ENCODE results near the gene NUDT1. TPM values are rescaled to one million over a fixed set of nuclear protein-coding genes. Genes with fewer than 3 reads are reported as not detected.

The NUDT1 gene
- total RNA-seq, 1 donor from 2014 or later, result 12.0 TPM

DNA sequence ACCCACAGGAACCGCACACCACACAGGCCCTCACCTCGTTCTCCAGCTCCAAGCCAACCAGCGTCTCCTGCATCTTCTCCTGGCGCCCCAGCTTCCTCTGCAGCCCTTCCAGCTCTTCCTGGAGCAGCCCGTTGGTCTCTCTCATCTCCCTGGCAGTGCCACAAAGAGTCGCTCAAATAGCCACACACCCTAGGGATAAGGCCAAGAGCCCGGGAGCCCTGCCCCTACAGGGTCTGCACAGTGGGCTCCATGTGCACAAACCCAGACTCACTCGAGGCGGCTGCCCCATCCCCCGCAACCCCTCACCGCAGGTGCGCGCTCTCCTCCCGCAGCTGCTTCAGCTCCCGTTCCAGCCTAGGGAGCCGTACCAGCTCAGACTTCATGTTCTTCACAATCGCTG is 26.2 kb upstream of the NUDT1 start:
- H3K36me3 Mint-ChIP-seq (ENCODE audit: low read depth, unreplicated experiment), result peaks cover 32% of the 10 kb centered on the region
- Histone ChIP-seq H3K4me2 (ENCODE audit: low read length) (no peak overlapping the region), H3K27me3 (ENCODE audit: insufficient read depth, low read length) (no peaks in the 10 kb centered on the region), H3K4me3 (ENCODE audit: insufficient read depth, low read depth, low read length) (no peak overlapping the region), H2AFZ (ENCODE audit: low read depth, low read length) (no peak overlapping the region), H4K20me1 (ENCODE audit: insufficient read depth, low read length) (peaks cover 36% of the 10 kb centered on the region), H3K4me1 (ENCODE audit: insufficient read depth, low read length) (no peaks in the 10 kb centered on the region), H3K27ac (ENCODE audit: low read depth, low read length) (no peak overlapping the region), H3K36me3 (ENCODE audit: insufficient read depth, low read length) (peaks cover 19% of the 10 kb centered on the region), H3K9ac (ENCODE audit: low read length) (no peak overlapping the region), H3K79me2 (ENCODE audit: insufficient read depth, low read length) (peaks cover 8% of the 10 kb centered on the region), H3K9me3 (ENCODE audit: insufficient read depth, low read depth, low read length) (no peaks in the 10 kb centered on the region)
- DNase-seq (ENCODE audit: low read depth) (no peak), FAIRE-seq (no peak)
- no peak overlapping the region for H3K4me3 Mint-ChIP-seq (ENCODE audit: unreplicated experiment)
- H3K9me3 Mint-ChIP-seq (ENCODE audit: unreplicated experiment), result peaks cover 3% of the 10 kb centered on the region
- TF ChIP-seq, protein P1, sequence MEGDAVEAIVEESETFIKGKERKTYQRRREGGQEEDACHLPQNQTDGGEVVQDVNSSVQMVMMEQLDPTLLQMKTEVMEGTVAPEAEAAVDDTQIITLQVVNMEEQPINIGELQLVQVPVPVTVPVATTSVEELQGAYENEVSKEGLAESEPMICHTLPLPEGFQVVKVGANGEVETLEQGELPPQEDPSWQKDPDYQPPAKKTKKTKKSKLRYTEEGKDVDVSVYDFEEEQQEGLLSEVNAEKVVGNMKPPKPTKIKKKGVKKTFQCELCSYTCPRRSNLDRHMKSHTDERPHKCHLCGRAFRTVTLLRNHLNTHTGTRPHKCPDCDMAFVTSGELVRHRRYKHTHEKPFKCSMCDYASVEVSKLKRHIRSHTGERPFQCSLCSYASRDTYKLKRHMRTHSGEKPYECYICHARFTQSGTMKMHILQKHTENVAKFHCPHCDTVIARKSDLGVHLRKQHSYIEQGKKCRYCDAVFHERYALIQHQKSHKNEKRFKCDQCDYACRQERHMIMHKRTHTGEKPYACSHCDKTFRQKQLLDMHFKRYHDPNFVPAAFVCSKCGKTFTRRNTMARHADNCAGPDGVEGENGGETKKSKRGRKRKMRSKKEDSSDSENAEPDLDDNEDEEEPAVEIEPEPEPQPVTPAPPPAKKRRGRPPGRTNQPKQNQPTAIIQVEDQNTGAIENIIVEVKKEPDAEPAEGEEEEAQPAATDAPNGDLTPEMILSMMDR (IDR thresholded peaks at IDR 0.05; ENCODE audit: insufficient read depth, low read depth, low read length), result no peak
- no peak for TF ChIP-seq EZH2 (IDR thresholded peaks at IDR 0.05; ENCODE audit: insufficient read depth, low read length)
- no peaks in the 10 kb centered on the region for H3K27me3 Mint-ChIP-seq (ENCODE audit: low read depth, unreplicated experiment)
- no peak overlapping the region for H3K27ac Mint-ChIP-seq (ENCODE audit: unreplicated experiment)
- H3K4me1 Mint-ChIP-seq (ENCODE audit: low read depth, unreplicated experiment), result peaks cover 2% of the 10 kb centered on the region

DNA sequence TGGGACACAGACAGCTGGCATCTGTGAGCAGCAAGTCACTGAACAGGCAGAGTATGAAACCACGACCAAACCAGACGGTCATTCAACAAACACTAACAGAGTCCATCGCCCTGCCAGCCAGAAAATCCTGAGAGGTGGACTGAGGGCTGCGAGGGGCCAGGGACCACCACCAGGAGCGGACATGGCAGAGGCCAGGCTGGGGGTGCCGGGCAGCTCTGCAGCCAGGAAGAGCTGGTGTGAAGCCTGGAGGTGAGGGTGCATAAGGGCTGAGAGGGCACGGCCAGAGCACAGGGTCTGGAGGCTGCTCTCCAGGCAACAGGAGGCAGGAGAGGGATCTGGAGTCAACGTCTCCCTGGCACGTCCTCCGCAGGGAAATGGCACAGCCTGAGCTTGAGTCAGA is 24.8 kb upstream of the NUDT1 start:
- Histone ChIP-seq H3K27me3 (ENCODE audit: insufficient read depth, low read length) (no peaks in the 10 kb centered on the region), H3K27ac (ENCODE audit: low read depth, low read length) (no peak overlapping the region), H3K4me2 (ENCODE audit: low read length) (no peak overlapping the region), H4K20me1 (ENCODE audit: insufficient read depth, low read length) (peaks cover 44% of the 10 kb centered on the region), H3K36me3 (ENCODE audit: insufficient read depth, low read length) (peaks cover 19% of the 10 kb centered on the region), H3K79me2 (ENCODE audit: insufficient read depth, low read length) (peaks cover 12% of the 10 kb centered on the region), H2AFZ (ENCODE audit: low read depth, low read length) (no peak overlapping the region), H3K9me3 (ENCODE audit: insufficient read depth, low read depth, low read length) (no peaks in the 10 kb centered on the region), H3K4me1 (ENCODE audit: insufficient read depth, low read length) (no peaks in the 10 kb centered on the region), H3K9ac (ENCODE audit: low read length) (no peak overlapping the region), H3K4me3 (ENCODE audit: insufficient read depth, low read depth, low read length) (no peak overlapping the region)
- no peak overlapping the region for H3K4me3 Mint-ChIP-seq (ENCODE audit: unreplicated experiment)
- DNase-seq (ENCODE audit: low read depth) (no peak), FAIRE-seq (no peak)
- TF ChIP-seq, protein P1 (IDR thresholded peaks at IDR 0.05; ENCODE audit: insufficient read depth, low read depth, low read length), result no peak
- TF ChIP-seq EZH2 (IDR thresholded peaks at IDR 0.05; ENCODE audit: insufficient read depth, low read length), result no peak
- peaks cover 28% of the 10 kb centered on the region for H3K36me3 Mint-ChIP-seq (ENCODE audit: low read depth, unreplicated experiment)
- no peaks in the 10 kb centered on the region for H3K27me3 Mint-ChIP-seq (ENCODE audit: low read depth, unreplicated experiment)
- H3K4me1 Mint-ChIP-seq (ENCODE audit: low read depth, unreplicated experiment), result peaks cover 2% of the 10 kb centered on the region
- peaks cover 3% of the 10 kb centered on the region for H3K9me3 Mint-ChIP-seq (ENCODE audit: unreplicated experiment)
- H3K27ac Mint-ChIP-seq (ENCODE audit: unreplicated experiment), result no peak overlapping the region

DNA sequence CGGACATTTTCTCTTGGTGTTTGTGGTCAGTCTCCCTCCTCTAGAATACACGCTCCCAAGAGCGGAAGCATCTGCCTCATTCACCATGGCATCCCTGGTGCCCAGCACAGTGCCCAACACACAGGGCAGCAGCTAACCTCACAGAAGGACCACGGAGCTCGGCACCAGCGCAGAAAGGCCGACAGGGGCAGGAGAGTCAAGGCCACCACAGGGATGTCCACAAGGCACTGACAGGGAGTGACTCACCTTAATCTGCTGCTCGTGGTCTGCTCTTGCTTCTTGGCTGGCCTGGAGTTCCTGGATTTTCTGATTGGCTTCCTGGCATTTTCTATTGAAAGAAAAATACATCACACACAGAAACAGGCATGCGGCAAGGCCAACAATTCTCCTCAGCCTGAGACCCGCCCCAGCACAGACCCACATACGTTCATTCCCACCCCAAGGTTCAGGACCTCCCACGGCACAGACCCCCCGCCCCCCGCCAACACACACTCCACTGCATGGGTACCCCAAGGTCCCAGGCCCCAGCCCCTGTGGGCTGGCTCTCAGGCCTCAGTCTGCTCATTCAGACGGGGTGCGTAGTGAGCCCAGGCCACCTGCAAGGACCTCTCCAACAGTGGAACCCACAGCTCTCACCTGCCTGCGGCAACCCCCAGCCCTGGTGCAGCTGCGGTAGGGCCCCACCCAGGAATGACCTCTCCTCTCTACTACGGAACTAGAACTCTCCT is 24.1 kb upstream of the NUDT1 start:
- Histone ChIP-seq H3K9ac (ENCODE audit: low read length) (no peak overlapping the region), H4K20me1 (ENCODE audit: insufficient read depth, low read length) (peaks cover 48% of the 10 kb centered on the region), H3K4me2 (ENCODE audit: low read length) (no peak overlapping the region), H3K27me3 (ENCODE audit: insufficient read depth, low read length) (no peaks in the 10 kb centered on the region), H2AFZ (ENCODE audit: low read depth, low read length) (no peak overlapping the region), H3K9me3 (ENCODE audit: insufficient read depth, low read depth, low read length) (no peaks in the 10 kb centered on the region), H3K36me3 (ENCODE audit: insufficient read depth, low read length) (peaks cover 16% of the 10 kb centered on the region), H3K4me1 (ENCODE audit: insufficient read depth, low read length) (no peaks in the 10 kb centered on the region), H3K4me3 (ENCODE audit: insufficient read depth, low read depth, low read length) (no peak overlapping the region), H3K79me2 (ENCODE audit: insufficient read depth, low read length) (peaks cover 16% of the 10 kb centered on the region), H3K27ac (ENCODE audit: low read depth, low read length) (no peak overlapping the region)
- Mint-ChIP-seq H3K27ac (ENCODE audit: unreplicated experiment) (no peak overlapping the region), H3K27me3 (ENCODE audit: low read depth, unreplicated experiment) (no peaks in the 10 kb centered on the region), H3K9me3 (ENCODE audit: unreplicated experiment) (peaks cover 3% of the 10 kb centered on the region), H3K4me3 (ENCODE audit: unreplicated experiment) (peak overlapping the region; percentile 45), H3K4me1 (ENCODE audit: low read depth, unreplicated experiment) (no peaks in the 10 kb centered on the region), H3K36me3 (ENCODE audit: low read depth, unreplicated experiment) (peaks cover 26% of the 10 kb centered on the region)
- DNase-seq (ENCODE audit: low read depth) (no peak), FAIRE-seq (no peak)
- TF ChIP-seq, protein P1 (IDR thresholded peaks at IDR 0.05; ENCODE audit: insufficient read depth, low read depth, low read length), result peak; percentile 5
- no peak for TF ChIP-seq EZH2 (IDR thresholded peaks at IDR 0.05; ENCODE audit: insufficient read depth, low read length)

Data from astrocyte (in vitro differentiated cells and primary cell).